GM20000 (cell line): ENCODE data around the gene MAPK7.

Source experiments
- DNase-seq: peaks from one replicate; pipeline ENCODE4 v3.0.0; 2012; ENCODE audit warnings: low spot score
- TF ChIP-seq, protein P1 (sequence below): IDR thresholded peaks from 2 replicates; pipeline ENCODE4 v1.5.1; 2012; ENCODE audit warnings: mild to moderate bottlenecking, control low read depth; ENCODE audit errors: extremely low read depth, missing control alignments

The MAPK7 gene

DNA sequence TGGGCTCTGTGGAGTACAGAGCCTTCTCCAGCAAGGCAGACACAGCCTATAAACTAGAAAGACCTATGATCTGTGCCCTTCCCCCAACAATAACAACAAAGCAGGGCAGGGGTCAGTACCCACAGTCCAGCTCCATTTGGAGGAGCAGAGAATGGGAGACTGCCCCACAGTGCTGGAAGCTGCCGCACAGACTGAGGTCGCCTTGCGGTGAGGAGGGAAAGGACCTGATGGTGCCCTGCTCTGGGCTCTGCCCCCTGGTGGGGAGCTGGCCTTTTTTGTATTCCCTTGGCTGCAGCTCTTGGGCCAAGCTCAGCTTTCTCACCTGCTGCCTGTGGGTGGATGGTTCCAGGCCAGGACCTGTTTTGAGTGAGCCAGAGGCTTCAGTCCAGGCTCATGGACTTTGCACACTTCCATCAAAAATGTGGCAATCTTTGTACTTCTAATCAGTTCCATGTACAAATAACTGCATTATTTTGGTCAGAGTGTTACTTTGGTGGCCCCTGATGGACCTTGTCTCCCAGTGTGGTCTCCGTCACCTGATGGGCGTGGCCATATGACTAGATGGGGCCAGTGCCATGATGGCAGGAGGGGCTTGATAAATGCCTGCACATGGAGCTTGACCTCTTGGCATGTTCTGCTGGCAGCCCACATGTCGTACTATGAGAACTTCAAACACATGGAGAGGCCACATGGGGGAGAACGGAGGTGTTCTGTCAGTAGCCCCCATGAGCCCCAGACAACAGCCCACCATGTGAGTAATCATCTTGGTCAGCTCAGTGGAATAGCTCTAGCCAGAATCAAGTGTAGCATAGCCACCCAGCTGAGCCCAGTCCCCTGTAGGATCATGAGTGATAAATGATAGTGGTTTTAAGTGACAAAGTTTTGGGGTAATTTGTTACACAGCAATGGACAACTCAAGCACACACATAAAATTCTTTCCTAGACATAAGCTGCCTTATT is 40.0 kb upstream of the MAPK7 start:
- DNase-seq = peak; percentile 85
- TF ChIP-seq, protein P1, sequence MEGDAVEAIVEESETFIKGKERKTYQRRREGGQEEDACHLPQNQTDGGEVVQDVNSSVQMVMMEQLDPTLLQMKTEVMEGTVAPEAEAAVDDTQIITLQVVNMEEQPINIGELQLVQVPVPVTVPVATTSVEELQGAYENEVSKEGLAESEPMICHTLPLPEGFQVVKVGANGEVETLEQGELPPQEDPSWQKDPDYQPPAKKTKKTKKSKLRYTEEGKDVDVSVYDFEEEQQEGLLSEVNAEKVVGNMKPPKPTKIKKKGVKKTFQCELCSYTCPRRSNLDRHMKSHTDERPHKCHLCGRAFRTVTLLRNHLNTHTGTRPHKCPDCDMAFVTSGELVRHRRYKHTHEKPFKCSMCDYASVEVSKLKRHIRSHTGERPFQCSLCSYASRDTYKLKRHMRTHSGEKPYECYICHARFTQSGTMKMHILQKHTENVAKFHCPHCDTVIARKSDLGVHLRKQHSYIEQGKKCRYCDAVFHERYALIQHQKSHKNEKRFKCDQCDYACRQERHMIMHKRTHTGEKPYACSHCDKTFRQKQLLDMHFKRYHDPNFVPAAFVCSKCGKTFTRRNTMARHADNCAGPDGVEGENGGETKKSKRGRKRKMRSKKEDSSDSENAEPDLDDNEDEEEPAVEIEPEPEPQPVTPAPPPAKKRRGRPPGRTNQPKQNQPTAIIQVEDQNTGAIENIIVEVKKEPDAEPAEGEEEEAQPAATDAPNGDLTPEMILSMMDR = no peak

DNA sequence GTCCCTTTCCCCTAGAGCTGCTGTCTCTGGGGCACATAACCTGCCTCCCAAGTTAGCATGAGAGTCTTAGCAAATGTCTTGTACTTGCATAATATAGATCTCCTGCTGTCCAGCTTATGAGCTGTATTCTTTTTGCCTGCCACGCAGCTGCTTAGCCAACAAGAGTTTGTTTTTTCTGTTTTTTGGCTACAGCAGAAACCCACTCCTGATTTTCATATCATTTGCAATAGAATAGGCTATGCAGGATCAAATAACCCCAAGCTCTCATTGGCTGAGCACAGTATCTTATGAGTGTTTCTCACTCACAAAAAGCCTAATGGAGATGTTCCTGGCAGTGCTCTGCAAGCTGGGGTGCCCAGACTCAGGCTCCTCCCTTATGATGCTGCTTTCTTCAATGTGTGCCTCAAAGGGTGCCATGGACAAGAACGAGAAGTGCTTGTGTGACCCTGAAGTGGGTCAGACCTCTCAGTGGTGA is 38.9 kb upstream of the MAPK7 start:
- DNase-seq = no peak
- TF ChIP-seq, protein P1 = no peak

- DNase-seq = no peak
- TF ChIP-seq, protein P1 = no peak
Observed at GRCh38 chr17:19341211-19341631, 37.1 kb upstream of the MAPK7 start.

DNA sequence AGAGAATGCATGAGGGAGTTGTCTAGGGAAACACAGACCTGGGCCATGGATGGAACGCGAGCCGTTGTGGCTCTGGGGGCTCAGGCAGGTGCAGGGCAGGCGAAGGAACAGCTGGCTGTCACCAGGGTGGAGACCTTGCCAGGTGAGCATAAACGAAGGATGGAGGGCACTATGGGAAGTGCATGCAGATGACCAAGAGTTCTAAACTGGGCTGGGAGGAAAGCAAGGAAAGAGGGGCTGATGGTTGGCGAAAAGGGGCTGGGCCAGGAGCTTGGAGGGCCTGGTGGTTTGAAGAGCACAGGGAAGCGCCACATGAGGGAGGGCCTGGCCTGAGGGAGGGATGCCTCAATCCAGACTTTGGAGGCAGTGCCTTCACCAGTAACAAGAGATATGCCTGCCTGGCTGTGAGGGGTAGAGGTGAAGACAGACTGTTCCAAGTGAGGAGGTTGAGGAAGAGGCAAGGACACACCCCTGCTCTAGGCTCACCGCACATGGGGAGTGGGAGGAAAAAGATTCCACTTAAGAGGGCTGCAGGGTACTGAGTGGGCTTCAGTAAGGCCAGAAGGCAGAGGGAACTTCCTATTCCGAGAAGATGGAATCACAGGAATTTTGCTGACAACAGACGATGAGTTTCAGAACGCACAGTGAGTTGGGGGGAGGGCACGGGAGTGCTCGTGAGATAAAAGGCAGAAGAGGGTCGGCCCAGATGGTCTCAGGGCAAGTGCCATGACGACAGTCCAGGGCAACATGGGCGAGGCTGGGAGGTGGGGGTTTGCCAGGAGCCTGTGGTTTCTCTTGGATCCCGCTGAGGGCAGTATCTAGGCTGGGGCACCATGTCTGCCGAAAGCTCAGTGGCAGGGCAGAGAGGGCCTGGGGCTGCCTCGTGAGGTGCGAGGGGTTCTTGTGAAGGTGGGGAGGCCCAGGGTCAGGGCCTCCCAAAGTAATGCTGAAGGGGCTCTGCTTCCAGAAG is 36.4 kb upstream of the MAPK7 start:
- no peak for DNase-seq
- TF ChIP-seq, protein P1 = no peak

GRCh38 chr17:19342611-19343255 is 35.6 kb upstream of the MAPK7 start:
- no peak for DNase-seq
- TF ChIP-seq, protein P1 = no peak

DNA sequence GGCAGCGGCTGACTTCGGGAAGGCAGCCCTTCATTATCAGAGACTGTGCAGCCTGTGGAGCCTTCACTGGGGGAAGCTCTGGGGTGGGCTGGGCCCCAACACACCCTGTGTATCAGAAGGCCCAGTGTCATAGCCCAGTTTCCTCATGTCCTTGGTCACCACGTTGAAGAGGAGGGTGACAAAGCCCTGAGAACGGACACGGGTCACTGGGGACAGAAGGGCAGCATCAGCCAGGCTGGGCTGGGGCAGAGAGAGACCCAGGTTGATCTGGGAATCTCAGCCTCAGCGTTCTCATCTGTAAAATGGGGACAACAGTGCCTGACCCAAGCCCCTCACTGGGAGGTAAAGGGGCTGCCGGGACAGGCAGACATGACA is 35.1 kb upstream of the MAPK7 start:
- TF ChIP-seq, protein P1 = no peak
- no peak for DNase-seq
